Skeletal muscle satellite cell (primary cell): Measurements from ENCODE around the gene HIVEP3.
A peak's percentile ranks its signal among the peaks of the same experiment; 100 is the strongest.

ENCODE experiments used
- H3K27me3 ChIP-seq: 2 replicates; pipeline ENCODE4 v1.7.0; 2013; ENCODE audit warnings: low read length; ENCODE audit not compliant: control insufficient read depth, insufficient read depth
- H3K36me3 ChIP-seq: 2 replicates; pipeline ENCODE4 v1.7.0; 2013; ENCODE audit warnings: mild to moderate bottlenecking, control low read depth, low read length; ENCODE audit not compliant: insufficient read depth
- H3K4me1 ChIP-seq: 2 replicates; pipeline ENCODE4 v1.7.0; 2013; ENCODE audit warnings: low read length; ENCODE audit not compliant: control insufficient read depth, insufficient read depth
- H3K4me2 ChIP-seq: 2 replicates; pipeline ENCODE4 v1.7.0; 2013; ENCODE audit warnings: mild to moderate bottlenecking, low read length
- H3K4me3 ChIP-seq: 2 replicates; pipeline ENCODE4 v1.7.0; 2013; ENCODE audit warnings: low read length
- H3K9ac ChIP-seq: 2 replicates; pipeline ENCODE4 v1.7.0; 2013; ENCODE audit warnings: mild to moderate bottlenecking, low read depth, low read length, moderate library complexity
- H3K9me3 ChIP-seq: replicated peaks from 2 replicates; pipeline ENCODE4 v1.7.0; 2013; ENCODE audit warnings: mild to moderate bottlenecking, control low read depth, low read length

The HIVEP3 gene

GRCh38 chr1:41906943-41907342 is 11.8 kb downstream of the HIVEP3 start:
- Histone ChIP-seq H3K9me3 (no peaks in the 10 kb centered on the region), H3K4me3 (no peak overlapping the region), H3K36me3 (no peaks in the 10 kb centered on the region), H3K9ac (no peak overlapping the region), H3K4me1 (peaks cover 8% of the 10 kb centered on the region), H3K27me3 (no peaks in the 10 kb centered on the region), H3K4me2 (no peak overlapping the region)

- no peaks in the 10 kb centered on the region for H3K9me3 ChIP-seq
- no peak overlapping the region for H3K4me2 ChIP-seq
- no peaks in the 10 kb centered on the region for H3K36me3 ChIP-seq
- no peak overlapping the region for H3K9ac ChIP-seq
- H3K27me3 ChIP-seq = no peaks in the 10 kb centered on the region
- peaks cover 26% of the 10 kb centered on the region for H3K4me1 ChIP-seq
- H3K4me3 ChIP-seq = no peak overlapping the region
Observed at GRCh38 chr1:41905093-41905675, 13.5 kb downstream of the HIVEP3 start.

- H3K4me2 ChIP-seq = peak overlapping the region; percentile 65
- no peak overlapping the region for H3K9ac ChIP-seq
- H3K27me3 ChIP-seq = no peaks in the 10 kb centered on the region
- no peaks in the 10 kb centered on the region for H3K9me3 ChIP-seq
- no peak overlapping the region for H3K4me3 ChIP-seq
- peaks cover 31% of the 10 kb centered on the region for H3K4me1 ChIP-seq
- H3K36me3 ChIP-seq = no peaks in the 10 kb centered on the region
Observed at GRCh38 chr1:41902664-41903063, 16.1 kb downstream of the HIVEP3 start.

- peak overlapping the region; percentile 65 for H3K4me2 ChIP-seq
- H3K4me3 ChIP-seq = no peak overlapping the region
- H3K9ac ChIP-seq = peak overlapping the region; percentile 43
- H3K27me3 ChIP-seq = no peaks in the 10 kb centered on the region
- peaks cover 31% of the 10 kb centered on the region for H3K4me1 ChIP-seq
- no peaks in the 10 kb centered on the region for H3K9me3 ChIP-seq
- H3K36me3 ChIP-seq = no peaks in the 10 kb centered on the region
Observed at GRCh38 chr1:41902159-41902577, 16.6 kb downstream of the HIVEP3 start.

GRCh38 chr1:41901551-41901950 is 17.2 kb downstream of the HIVEP3 start:
- Histone ChIP-seq H3K4me1 (peaks cover 31% of the 10 kb centered on the region), H3K9ac (peak overlapping the region; percentile 43), H3K4me3 (no peak overlapping the region), H3K36me3 (no peaks in the 10 kb centered on the region), H3K4me2 (peak overlapping the region; percentile 65), H3K27me3 (no peaks in the 10 kb centered on the region), H3K9me3 (no peaks in the 10 kb centered on the region)

- Histone ChIP-seq H3K4me1 (peaks cover 31% of the 10 kb centered on the region), H3K9ac (no peak overlapping the region), H3K4me3 (no peak overlapping the region)
Observed at GRCh38 chr1:41900603-41901444, 17.9 kb downstream of the HIVEP3 start.

GRCh38 chr1:41898191-41898713 is 20.5 kb downstream of the HIVEP3 start:
- Histone ChIP-seq H3K36me3 (no peaks in the 10 kb centered on the region), H3K4me1 (peaks cover 31% of the 10 kb centered on the region), H3K4me2 (no peak overlapping the region), H3K9me3 (no peaks in the 10 kb centered on the region), H3K27me3 (no peaks in the 10 kb centered on the region), H3K9ac (no peak overlapping the region), H3K4me3 (no peak overlapping the region)

More at GRCh38 chr1:41900603-41901444, 17.9 kb downstream of the HIVEP3 start:
- H3K9me3 ChIP-seq = no peaks in the 10 kb centered on the region
- no peak overlapping the region for H3K4me2 ChIP-seq
- no peaks in the 10 kb centered on the region for H3K36me3 ChIP-seq
- H3K27me3 ChIP-seq = no peaks in the 10 kb centered on the region

- no peaks in the 10 kb centered on the region for H3K27me3 ChIP-seq
- H3K4me3 ChIP-seq = no peak overlapping the region
- H3K4me2 ChIP-seq = no peak overlapping the region
- H3K36me3 ChIP-seq = no peaks in the 10 kb centered on the region
- no peak overlapping the region for H3K9ac ChIP-seq
- H3K9me3 ChIP-seq = no peaks in the 10 kb centered on the region
- peaks cover 24% of the 10 kb centered on the region for H3K4me1 ChIP-seq
Observed at GRCh38 chr1:41895552-41895951, 23.2 kb downstream of the HIVEP3 start.

GRCh38 chr1:41894808-41895483 is 23.8 kb downstream of the HIVEP3 start:
- H3K9me3 ChIP-seq = no peaks in the 10 kb centered on the region
- no peak overlapping the region for H3K4me3 ChIP-seq
- H3K4me1 ChIP-seq = peaks cover 19% of the 10 kb centered on the region
- H3K36me3 ChIP-seq = no peaks in the 10 kb centered on the region
- H3K27me3 ChIP-seq = no peaks in the 10 kb centered on the region
- H3K4me2 ChIP-seq = no peak overlapping the region
- H3K9ac ChIP-seq = no peak overlapping the region

GRCh38 chr1:41894101-41894807 is 24.5 kb downstream of the HIVEP3 start:
- H3K4me2 ChIP-seq = no peak overlapping the region
- H3K36me3 ChIP-seq = no peaks in the 10 kb centered on the region
- H3K4me3 ChIP-seq = no peak overlapping the region
- no peaks in the 10 kb centered on the region for H3K9me3 ChIP-seq
- peaks cover 19% of the 10 kb centered on the region for H3K4me1 ChIP-seq
- H3K27me3 ChIP-seq = no peaks in the 10 kb centered on the region
- no peak overlapping the region for H3K9ac ChIP-seq

- no peak overlapping the region for H3K9ac ChIP-seq
Observed at GRCh38 chr1:41892301-41892781, 26.4 kb downstream of the HIVEP3 start.

More at GRCh38 chr1:41892301-41892781, 26.4 kb downstream of the HIVEP3 start:
- Histone ChIP-seq H3K4me2 (no peak overlapping the region), H3K4me1 (peaks cover 15% of the 10 kb centered on the region), H3K4me3 (no peak overlapping the region), H3K36me3 (no peaks in the 10 kb centered on the region), H3K27me3 (no peaks in the 10 kb centered on the region), H3K9me3 (no peaks in the 10 kb centered on the region)
